Mucosa of descending colon (tissue), 3 donors: Measurements from ENCODE around the gene ERBB2. TPM values are rescaled to one million over a fixed set of nuclear protein-coding genes. Genes with fewer than 3 reads are reported as not detected.

Source experiments
- ATAC-seq: fragments of 200-7000 bp; cut with Tn5 transposase; one replicate; pipeline ENCODE4 v1.9.1; 2020; ENCODE audit warnings: mild to moderate bottlenecking, moderate library complexity
- DNase-seq, 3 donors: peaks; one replicate each; pipeline ENCODE4 v3.0.0-alpha.2; 2020
- H3K36me3 ChIP-seq: fragments of 200-600 bp; one replicate; pipeline ENCODE4 v1.8.0; 2021; ENCODE audit warnings: low read depth, mild to moderate bottlenecking
- H3K4me1 ChIP-seq: fragments of 200-600 bp; one replicate; pipeline ENCODE4 v1.8.0; 2021; ENCODE audit warnings: low read depth, mild to moderate bottlenecking
- H3K4me3 ChIP-seq: fragments of 200-600 bp; one replicate; pipeline ENCODE4 v1.8.0; 2021; ENCODE audit warnings: mild to moderate bottlenecking
- H3K9me3 ChIP-seq: fragments of 200-600 bp; one replicate; pipeline ENCODE4 v1.8.0; 2021; ENCODE audit warnings: mild to moderate bottlenecking
- intact Hi-C, 2 donors: fragments of 100-400 bp; cut with DNase I in 1 of 2; cut with micrococcal nuclease in 1 of 2; formaldehyde crosslinking; loops; one replicate each; pipeline versions ENCODE4 v1.11.0 to v1.11.1; 2022; cut with DNase I, micrococcal nuclease
- total RNA-seq, 3 donors: library from RNA; stranded (reverse); fragmentation: NEBNext Ultra II Directional in 2 of 3; extraction: Animal tissue kit (Norgen Biotek cat#: 25700) in 2 of 3; gene quantifications; one replicate each; pipeline versions ENCODE4 v1.2.1 to v1.2.4, GENCODE V29; 2021 to 2023
- TF ChIP-seq, protein P1 (sequence below): fragments of 200-600 bp; IDR thresholded peaks from one replicate; pipeline ENCODE4 v1.8.0; 2022; ENCODE audit warnings: antibody characterized with exemption, mild to moderate bottlenecking
- donor health status: DM: no; HTN: no; CAD: no; lungs with moderate emphysema.
- donor health status: DM: no; HTN: no; CAD: no.
- donor health status: DM: no; HTN: yes; CAD: no.

Gene ERBB2
- total RNA-seq, 3 donors from 2014 or later, result 104 to 284 (median 161) TPM

DNA sequence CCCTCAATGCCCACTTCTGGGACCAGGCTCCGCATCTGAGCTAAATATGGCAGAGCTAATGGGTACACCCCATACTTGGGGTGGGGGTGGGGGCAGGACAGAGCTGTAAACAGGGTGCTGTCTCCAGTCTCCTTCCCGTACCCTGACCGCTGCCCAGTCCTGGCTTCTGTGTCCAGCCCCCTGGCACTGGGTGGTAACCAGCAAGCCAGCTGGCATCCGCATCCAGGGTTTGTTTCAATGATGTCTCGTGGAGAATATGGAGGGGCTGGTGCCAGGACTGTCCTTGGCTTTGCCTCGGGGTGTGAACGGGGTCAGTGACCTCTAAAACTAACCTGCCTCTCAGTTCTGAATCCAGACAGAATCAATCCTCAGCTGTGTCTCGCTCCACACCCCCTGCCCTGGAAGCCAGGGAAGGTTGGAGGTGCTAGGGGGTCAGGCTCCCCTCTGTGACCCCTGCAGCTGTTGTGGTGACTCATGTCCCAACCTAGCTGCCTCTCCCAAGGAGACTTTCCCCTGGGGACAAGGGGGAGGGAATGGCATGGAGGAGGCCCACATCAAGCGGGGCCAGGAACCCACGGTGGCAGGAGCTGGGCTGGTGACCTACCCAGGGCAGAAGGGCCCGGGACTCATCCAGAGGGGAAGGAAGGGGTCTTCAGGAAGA lies 33.1 kb upstream of the ERBB2 start:
- intact Hi-C loops, result no loop called here
- Histone ChIP-seq H3K9me3 (no peaks in the 10 kb centered on the region), H3K36me3 (no peaks in the 10 kb centered on the region), H3K4me3 (no peak overlapping the region), H3K4me1 (peaks cover 42% of the 10 kb centered on the region)
- no peak for ATAC-seq
- TF ChIP-seq, protein P1, sequence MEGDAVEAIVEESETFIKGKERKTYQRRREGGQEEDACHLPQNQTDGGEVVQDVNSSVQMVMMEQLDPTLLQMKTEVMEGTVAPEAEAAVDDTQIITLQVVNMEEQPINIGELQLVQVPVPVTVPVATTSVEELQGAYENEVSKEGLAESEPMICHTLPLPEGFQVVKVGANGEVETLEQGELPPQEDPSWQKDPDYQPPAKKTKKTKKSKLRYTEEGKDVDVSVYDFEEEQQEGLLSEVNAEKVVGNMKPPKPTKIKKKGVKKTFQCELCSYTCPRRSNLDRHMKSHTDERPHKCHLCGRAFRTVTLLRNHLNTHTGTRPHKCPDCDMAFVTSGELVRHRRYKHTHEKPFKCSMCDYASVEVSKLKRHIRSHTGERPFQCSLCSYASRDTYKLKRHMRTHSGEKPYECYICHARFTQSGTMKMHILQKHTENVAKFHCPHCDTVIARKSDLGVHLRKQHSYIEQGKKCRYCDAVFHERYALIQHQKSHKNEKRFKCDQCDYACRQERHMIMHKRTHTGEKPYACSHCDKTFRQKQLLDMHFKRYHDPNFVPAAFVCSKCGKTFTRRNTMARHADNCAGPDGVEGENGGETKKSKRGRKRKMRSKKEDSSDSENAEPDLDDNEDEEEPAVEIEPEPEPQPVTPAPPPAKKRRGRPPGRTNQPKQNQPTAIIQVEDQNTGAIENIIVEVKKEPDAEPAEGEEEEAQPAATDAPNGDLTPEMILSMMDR, result no peak
- DNase-seq, result peak in 1 of 3 donors; percentile 14

DNA sequence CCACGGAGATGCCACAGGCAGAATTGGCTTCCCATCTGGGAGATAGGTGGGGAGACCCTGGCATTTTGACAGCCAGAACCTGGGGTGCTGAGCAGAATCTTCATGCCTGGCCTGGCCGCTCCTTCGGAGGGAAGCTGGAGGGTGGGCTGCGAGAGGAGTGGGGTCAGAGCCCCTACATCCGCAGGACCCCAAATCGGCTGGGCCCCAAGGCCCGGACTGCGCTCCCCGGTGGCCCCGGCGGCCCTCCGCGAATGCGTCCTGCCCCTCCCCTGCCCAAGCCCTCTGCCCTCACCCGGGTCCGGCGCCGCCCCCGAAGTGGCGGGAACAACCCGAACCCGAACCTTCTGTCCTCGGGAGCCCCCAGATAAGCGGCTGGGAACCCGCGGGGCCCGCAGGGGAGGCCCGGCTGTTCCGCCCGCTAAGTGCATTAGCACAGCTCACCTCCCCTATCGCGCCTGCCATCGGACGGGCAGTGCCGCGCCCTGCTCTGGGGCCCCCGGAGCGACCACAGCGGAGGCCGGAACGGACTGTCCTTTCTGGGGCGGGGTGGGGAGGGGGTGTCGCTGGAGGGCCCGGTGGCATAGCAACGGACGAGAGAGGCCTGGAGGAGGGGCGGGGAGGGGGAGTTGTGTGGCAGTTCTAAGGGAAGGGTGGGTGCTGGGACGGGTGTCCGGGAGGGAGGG lies 32.5 kb upstream of the ERBB2 start:
- ATAC-seq (no peak), DNase-seq (peak in 2 of 3 donors; percentile 36 to 66)
- Histone ChIP-seq H3K9me3 (no peaks in the 10 kb centered on the region), H3K36me3 (no peaks in the 10 kb centered on the region), H3K4me1 (peaks cover 43% of the 10 kb centered on the region), H3K4me3 (no peak overlapping the region)
- TF ChIP-seq, protein P1, result no peak
- intact Hi-C loops, result no loop called here

DNA sequence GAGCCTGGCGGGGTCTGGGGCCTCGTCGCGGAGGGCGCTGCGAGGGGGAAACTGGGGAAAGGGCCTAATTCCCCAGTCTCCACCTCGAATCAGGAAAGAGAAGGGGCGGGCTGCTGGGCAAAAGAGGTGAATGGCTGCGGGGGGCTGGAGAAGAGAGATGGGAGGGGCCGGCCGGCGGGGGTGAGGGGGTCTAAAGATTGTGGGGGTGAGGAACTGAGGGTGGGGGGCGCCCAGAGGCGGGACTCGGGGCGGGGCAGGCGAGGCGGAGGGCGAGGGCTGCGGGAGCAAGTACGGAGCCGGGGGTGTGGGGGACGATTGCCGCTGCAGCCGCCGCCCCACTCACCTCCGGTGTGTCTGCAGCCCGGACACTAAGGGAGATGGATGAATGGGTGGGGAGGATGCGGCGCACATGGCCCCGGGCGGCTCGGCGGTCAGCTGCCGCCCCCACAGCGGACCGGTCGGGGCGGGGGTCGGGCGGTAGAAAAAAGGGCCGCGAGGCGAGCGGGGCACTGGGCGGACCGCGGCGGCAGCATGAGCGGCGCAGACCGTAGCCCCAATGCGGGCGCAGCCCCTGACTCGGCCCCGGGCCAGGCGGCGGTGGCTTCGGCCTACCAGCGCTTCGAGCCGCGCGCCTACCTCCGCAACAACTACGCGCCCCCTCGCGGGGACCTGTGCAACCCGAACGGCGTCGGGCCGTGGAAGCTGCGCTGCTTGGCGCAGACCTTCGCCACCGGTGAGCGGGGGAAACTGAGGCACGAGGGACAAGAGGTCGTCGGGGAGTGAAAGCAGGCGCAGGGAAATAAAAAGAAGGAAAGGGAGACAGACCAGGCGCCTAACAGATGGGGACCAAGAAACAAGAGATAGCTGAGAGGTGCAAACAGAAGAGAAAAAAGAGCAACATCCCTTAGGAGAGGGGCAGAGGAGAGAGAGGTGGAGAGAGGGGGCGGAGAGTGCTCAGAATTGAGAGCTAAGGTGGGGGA lies 31.6 kb upstream of the ERBB2 start, which contains the start of gene PNMT:
Gene PNMT (plus strand): TSS at position 509 of the 980 bp plus-strand sequence. CDS start 23 bp downstream, at position 532.
- DNase-seq, result peak; percentile 80 to 86 (median 86)
- Histone ChIP-seq H3K36me3 (no peaks in the 10 kb centered on the region), H3K4me1 (peaks cover 35% of the 10 kb centered on the region), H3K9me3 (no peaks in the 10 kb centered on the region), H3K4me3 (no peak within 1 kb of the TSS)
- intact Hi-C loops, result no loop called here
- peak; percentile 58 for ATAC-seq
- TF ChIP-seq, protein P1, result peak; percentile 64

DNA sequence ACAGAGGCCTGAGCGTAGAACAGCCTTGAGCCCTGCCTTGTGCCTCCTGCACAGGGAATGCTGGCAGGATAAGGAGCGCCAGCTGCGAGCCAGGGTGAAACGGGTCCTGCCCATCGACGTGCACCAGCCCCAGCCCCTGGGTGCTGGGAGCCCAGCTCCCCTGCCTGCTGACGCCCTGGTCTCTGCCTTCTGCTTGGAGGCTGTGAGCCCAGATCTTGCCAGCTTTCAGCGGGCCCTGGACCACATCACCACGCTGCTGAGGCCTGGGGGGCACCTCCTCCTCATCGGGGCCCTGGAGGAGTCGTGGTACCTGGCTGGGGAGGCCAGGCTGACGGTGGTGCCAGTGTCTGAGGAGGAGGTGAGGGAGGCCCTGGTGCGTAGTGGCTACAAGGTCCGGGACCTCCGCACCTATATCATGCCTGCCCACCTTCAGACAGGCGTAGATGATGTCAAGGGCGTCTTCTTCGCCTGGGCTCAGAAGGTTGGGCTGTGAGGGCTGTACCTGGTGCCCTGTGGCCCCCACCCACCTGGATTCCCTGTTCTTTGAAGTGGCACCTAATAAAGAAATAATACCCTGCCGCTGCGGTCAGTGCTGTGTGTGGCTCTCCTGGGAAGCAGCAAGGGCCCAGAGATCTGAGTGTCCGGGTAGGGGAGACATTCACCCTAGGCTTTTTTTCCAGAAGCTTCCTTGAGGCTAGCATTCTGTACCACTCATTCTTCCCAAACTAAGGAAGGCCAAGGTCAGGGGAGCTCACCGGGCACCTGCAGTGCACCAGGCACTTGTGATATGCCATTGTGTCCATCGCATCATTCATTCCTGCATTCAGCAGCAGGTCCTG lies 29.7 kb upstream of the ERBB2 start:
- H3K4me1 ChIP-seq, result peaks cover 32% of the 10 kb centered on the region
- no peaks in the 10 kb centered on the region for H3K36me3 ChIP-seq
- DNase-seq, result peak in 1 of 3 donors; percentile 44
- ATAC-seq, result no peak
- TF ChIP-seq, protein P1, result no peak
- H3K9me3 ChIP-seq, result no peaks in the 10 kb centered on the region
- no peak overlapping the region for H3K4me3 ChIP-seq
- intact Hi-C loops, result no loop called here

DNA sequence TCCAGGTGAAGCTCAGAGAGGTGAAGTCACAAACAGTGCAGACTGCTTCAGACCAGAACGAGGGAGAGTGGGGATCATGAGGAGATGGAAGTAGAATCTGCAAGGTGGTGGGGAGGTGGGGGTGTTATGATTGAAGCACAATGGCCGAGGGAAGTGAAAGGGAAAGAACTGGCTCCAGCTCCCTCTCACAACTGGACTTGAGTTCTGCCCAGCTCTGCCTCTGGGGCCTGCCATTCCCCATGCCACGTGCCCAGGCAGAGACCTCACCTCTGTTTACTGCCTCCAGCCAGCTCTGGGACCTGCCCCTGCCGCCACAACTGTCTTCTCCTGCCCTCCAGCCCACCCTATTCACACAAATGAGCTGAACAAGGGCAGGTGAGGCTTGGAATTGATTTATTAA lies 29.1 kb upstream of the ERBB2 start:
- H3K9me3 ChIP-seq, result no peaks in the 10 kb centered on the region
- intact Hi-C loops, result no loop called here
- no peak for ATAC-seq
- no peak overlapping the region for H3K4me3 ChIP-seq
- H3K4me1 ChIP-seq, result peaks cover 39% of the 10 kb centered on the region
- DNase-seq, result peak in 1 of 3 donors; percentile 35
- no peaks in the 10 kb centered on the region for H3K36me3 ChIP-seq
- TF ChIP-seq, protein P1, result no peak
